ENCODE results near the gene RAD18. TPM values are rescaled to one million over a fixed set of nuclear protein-coding genes. Genes with fewer than 3 reads are reported as not detected.

Gene RAD18
- total RNA-seq, 5 donors from 2014 or later (not counting 1 experiment from before 2014, with no cell fraction given) = 13.7 to 18.5 (median 16.5) TPM

GRCh38 chr3:8869613-8870012 is 93.7 kb downstream of the RAD18 start:
- no peaks in the 10 kb centered on the region for H3K9me3 ChIP-seq
- no peak overlapping the region for H3K4me3 ChIP-seq (ENCODE audit: control insufficient read depth in 1 of 2, extremely low read depth in 1 of 2, low read length in 1 of 2)
- Mint-ChIP-seq H3K4me3 (no peak overlapping the region), H3K9me3 (no peaks in the 10 kb centered on the region), H3K27me3 (no peaks in the 10 kb centered on the region), H3K36me3 (peaks cover 5% of the 10 kb centered on the region), H3K4me1 (no peaks in the 10 kb centered on the region), H3K27ac (no peak overlapping the region)
- POLR2A ChIA-PET = no interaction called here
- H3K27me3 ChIP-seq (replicated peaks in 1 of 2; ENCODE audit: control insufficient read depth in 2 of 2, extremely low read depth in 1 of 2, insufficient read depth in 2 of 2, low read length in 1 of 2) = no peaks in the 10 kb centered on the region
- H3K4me1 ChIP-seq (ENCODE audit: control insufficient read depth in 1 of 2, extremely low read depth in 1 of 2, insufficient read depth in 2 of 2, low read length in 2 of 2) = no peaks in the 10 kb centered on the region
- DNase-seq = no peak
- no peaks in the 10 kb centered on the region for H3K36me3 ChIP-seq (ENCODE audit: control insufficient read depth in 2 of 2, extremely low read depth in 1 of 2, insufficient read depth in 1 of 2, low read length in 1 of 2)
- no peak for ATAC-seq (replicated peaks in 1 of 4)
- WGBS (ENCODE audit: insufficient coverage) = 100% methylated on average over 1 of the region's 2 CpGs
- no peak overlapping the region for H3K27ac ChIP-seq (ENCODE audit: low read length)
- CTCF ChIA-PET = no interaction called here

GRCh38 chr3:8868996-8869395 is 94.3 kb downstream of the RAD18 start:
- ATAC-seq (replicated peaks in 1 of 4) (no peak), DNase-seq (no peak)
- no peaks in the 10 kb centered on the region for H3K27me3 ChIP-seq (replicated peaks in 1 of 2; ENCODE audit: control insufficient read depth in 2 of 2, extremely low read depth in 1 of 2, insufficient read depth in 2 of 2, low read length in 1 of 2)
- peaks cover 5% of the 10 kb centered on the region for H3K36me3 Mint-ChIP-seq
- H3K9me3 ChIP-seq = no peaks in the 10 kb centered on the region
- H3K4me3 Mint-ChIP-seq = no peak overlapping the region
- no peaks in the 10 kb centered on the region for H3K36me3 ChIP-seq (ENCODE audit: control insufficient read depth in 2 of 2, extremely low read depth in 1 of 2, insufficient read depth in 1 of 2, low read length in 1 of 2)
- H3K4me3 ChIP-seq (ENCODE audit: control insufficient read depth in 1 of 2, extremely low read depth in 1 of 2, low read length in 1 of 2) = no peak overlapping the region
- CTCF ChIA-PET = no interaction called here
- WGBS (ENCODE audit: insufficient coverage) = 100% methylated on average over 1 of the region's 3 CpGs
- H3K27ac Mint-ChIP-seq = no peak overlapping the region
- H3K4me1 Mint-ChIP-seq = no peaks in the 10 kb centered on the region
- H3K4me1 ChIP-seq (ENCODE audit: control insufficient read depth in 1 of 2, extremely low read depth in 1 of 2, insufficient read depth in 2 of 2, low read length in 2 of 2) = no peaks in the 10 kb centered on the region
- H3K9me3 Mint-ChIP-seq = no peaks in the 10 kb centered on the region
- POLR2A ChIA-PET = no interaction called here
- no peak overlapping the region for H3K27ac ChIP-seq (ENCODE audit: low read length)
- H3K27me3 Mint-ChIP-seq = no peaks in the 10 kb centered on the region

GRCh38 chr3:8867646-8868045 is 95.6 kb downstream of the RAD18 start:
- no peak overlapping the region for H3K27ac Mint-ChIP-seq
- H3K9me3 ChIP-seq = no peaks in the 10 kb centered on the region
- 86% methylated on average over 3 of the region's 3 CpGs for whole genome bisulfite sequencing (ENCODE audit: insufficient coverage)
- H3K9me3 Mint-ChIP-seq = no peaks in the 10 kb centered on the region
- no peak overlapping the region for H3K4me3 Mint-ChIP-seq
- ChIA-PET CTCF (no interaction called here), POLR2A (no interaction called here)
- H3K36me3 ChIP-seq (ENCODE audit: control insufficient read depth in 2 of 2, extremely low read depth in 1 of 2, insufficient read depth in 1 of 2, low read length in 1 of 2) = no peaks in the 10 kb centered on the region
- no peak overlapping the region for H3K27ac ChIP-seq (ENCODE audit: low read length)
- H3K4me1 ChIP-seq (ENCODE audit: control insufficient read depth in 1 of 2, extremely low read depth in 1 of 2, insufficient read depth in 2 of 2, low read length in 2 of 2) = no peaks in the 10 kb centered on the region
- no peaks in the 10 kb centered on the region for H3K4me1 Mint-ChIP-seq
- H3K27me3 ChIP-seq (replicated peaks in 1 of 2; ENCODE audit: control insufficient read depth in 2 of 2, extremely low read depth in 1 of 2, insufficient read depth in 2 of 2, low read length in 1 of 2) = no peaks in the 10 kb centered on the region
- no peak for ATAC-seq (replicated peaks in 1 of 4)
- peaks cover 8% of the 10 kb centered on the region for H3K36me3 Mint-ChIP-seq
- DNase-seq = no peak
- no peaks in the 10 kb centered on the region for H3K27me3 Mint-ChIP-seq
- no peak overlapping the region for H3K4me3 ChIP-seq (ENCODE audit: control insufficient read depth in 1 of 2, extremely low read depth in 1 of 2, low read length in 1 of 2)

GRCh38 chr3:8865697-8866096 is 97.6 kb downstream of the RAD18 start:
- H3K9me3 Mint-ChIP-seq = no peaks in the 10 kb centered on the region
- ChIA-PET POLR2A (interaction anchor here in 1 of 2 donors (0.7 kb wide), 1 partner anchor 17 kb away, joined by 7 read pairs; no protein-coding TSS in a partner anchor), CTCF (no interaction called here)
- Histone ChIP-seq H3K36me3 (ENCODE audit: control insufficient read depth in 2 of 2, extremely low read depth in 1 of 2, insufficient read depth in 1 of 2, low read length in 1 of 2) (no peaks in the 10 kb centered on the region), H3K4me1 (ENCODE audit: control insufficient read depth in 1 of 2, extremely low read depth in 1 of 2, insufficient read depth in 2 of 2, low read length in 2 of 2) (no peaks in the 10 kb centered on the region), H3K9me3 (no peaks in the 10 kb centered on the region), H3K27ac (ENCODE audit: low read length) (no peak overlapping the region), H3K4me3 (ENCODE audit: control insufficient read depth in 1 of 2, extremely low read depth in 1 of 2, low read length in 1 of 2) (no peak overlapping the region), H3K27me3 (replicated peaks in 1 of 2; ENCODE audit: control insufficient read depth in 2 of 2, extremely low read depth in 1 of 2, insufficient read depth in 2 of 2, low read length in 1 of 2) (no peaks in the 10 kb centered on the region)
- H3K4me1 Mint-ChIP-seq = no peaks in the 10 kb centered on the region
- no peaks in the 10 kb centered on the region for H3K27me3 Mint-ChIP-seq
- no peak overlapping the region for H3K4me3 Mint-ChIP-seq
- peaks cover 8% of the 10 kb centered on the region for H3K36me3 Mint-ChIP-seq
- no peak for DNase-seq
- ATAC-seq (replicated peaks in 1 of 4) = no peak
- no CpG with 5 or more reads among the region's 4 CpGs for WGBS (ENCODE audit: insufficient coverage)
- no peak overlapping the region for H3K27ac Mint-ChIP-seq

GRCh38 chr3:8864402-8865350 is 98.6 kb downstream of the RAD18 start:
- 94% methylated on average over 5 of the region's 16 CpGs for WGBS (ENCODE audit: insufficient coverage)
- ATAC-seq (replicated peaks in 1 of 4) (no peak), DNase-seq (no peak)
- Histone ChIP-seq H3K27me3 (replicated peaks in 1 of 2; ENCODE audit: control insufficient read depth in 2 of 2, extremely low read depth in 1 of 2, insufficient read depth in 2 of 2, low read length in 1 of 2) (no peaks in the 10 kb centered on the region), H3K4me3 (ENCODE audit: control insufficient read depth in 1 of 2, extremely low read depth in 1 of 2, low read length in 1 of 2) (no peak overlapping the region), H3K36me3 (ENCODE audit: control insufficient read depth in 2 of 2, extremely low read depth in 1 of 2, insufficient read depth in 1 of 2, low read length in 1 of 2) (no peaks in the 10 kb centered on the region), H3K4me1 (ENCODE audit: control insufficient read depth in 1 of 2, extremely low read depth in 1 of 2, insufficient read depth in 2 of 2, low read length in 2 of 2) (no peaks in the 10 kb centered on the region), H3K9me3 (no peaks in the 10 kb centered on the region), H3K27ac (ENCODE audit: low read length) (no peak overlapping the region)
- Mint-ChIP-seq H3K4me3 (no peak overlapping the region), H3K4me1 (no peaks in the 10 kb centered on the region), H3K27ac (no peak overlapping the region), H3K36me3 (peaks cover 3% of the 10 kb centered on the region), H3K27me3 (no peaks in the 10 kb centered on the region), H3K9me3 (no peaks in the 10 kb centered on the region)
- ChIA-PET POLR2A (no interaction called here), CTCF (no interaction called here)

- POLR2A ChIA-PET = no interaction called here
- 100% methylated on average over 1 of the region's 4 CpGs for WGBS (ENCODE audit: insufficient coverage)
These were observed 99.4 kb downstream of the RAD18 start for GRCh38 chr3:8863891-8864290.

More at GRCh38 chr3:8863891-8864290, 99.4 kb downstream of the RAD18 start:
- Histone ChIP-seq H3K4me1 (ENCODE audit: control insufficient read depth in 1 of 2, extremely low read depth in 1 of 2, insufficient read depth in 2 of 2, low read length in 2 of 2) (no peaks in the 10 kb centered on the region), H3K27me3 (replicated peaks in 1 of 2; ENCODE audit: control insufficient read depth in 2 of 2, extremely low read depth in 1 of 2, insufficient read depth in 2 of 2, low read length in 1 of 2) (no peaks in the 10 kb centered on the region), H3K36me3 (ENCODE audit: control insufficient read depth in 2 of 2, extremely low read depth in 1 of 2, insufficient read depth in 1 of 2, low read length in 1 of 2) (no peaks in the 10 kb centered on the region), H3K9me3 (no peaks in the 10 kb centered on the region), H3K27ac (ENCODE audit: low read length) (no peak overlapping the region), H3K4me3 (ENCODE audit: control insufficient read depth in 1 of 2, extremely low read depth in 1 of 2, low read length in 1 of 2) (no peak overlapping the region)
- CTCF ChIA-PET = no interaction called here
- DNase-seq = no peak
- no peak for ATAC-seq (replicated peaks in 1 of 4)
- H3K27ac Mint-ChIP-seq = no peak overlapping the region
- H3K36me3 Mint-ChIP-seq = peaks cover 3% of the 10 kb centered on the region
- H3K9me3 Mint-ChIP-seq = no peaks in the 10 kb centered on the region
- no peaks in the 10 kb centered on the region for H3K27me3 Mint-ChIP-seq
- H3K4me3 Mint-ChIP-seq = no peak overlapping the region
- H3K4me1 Mint-ChIP-seq = no peaks in the 10 kb centered on the region
